HCT116 (cell line): ENCODE data around the gene MYL4. TPM values are rescaled to one million over a fixed set of nuclear protein-coding genes. Genes with fewer than 3 reads are reported as not detected.
"Not testable (repeated sequence)": the region's sequence is repeated elsewhere in the genome, so short reads cannot be mapped to it uniquely, and the experiment has no call there.

Source experiments
- ATAC-seq: fragments of 200-7000 bp; cut with Tn5 transposase; 2 replicates; pipeline ENCODE4 v1.9.1; 2020; ENCODE audit warnings: mild to moderate bottlenecking, moderate library complexity
- BruUV-seq: library from RNA; stranded (reverse); fragments of 400-500 nt; replicated peaks from 2 replicates; lab custom pipeline; 2021; lab: Mats Ljungman, UMichigan
- CTCF ChIA-PET: fragments of 300-600 bp; sonication (Branson Sonifier 250); formaldehyde crosslinking; loops from one replicate; lab custom pipeline; 2021; ENCODE audit warnings: antibody characterized with exemption; lab: Charles Lee
- POLR2A ChIA-PET: fragments of 300-600, 350-600 bp; sonication (Branson Sonifier 250); formaldehyde crosslinking; loops from one replicate; lab custom pipeline; 2021; ENCODE audit warnings: antibody characterized with exemption; lab: Charles Lee
- RAD21 ChIA-PET, 2 experiments: fragments of 300-600 bp; sonication (Branson Sonifier 250); formaldehyde crosslinking; loops; one replicate each; lab custom pipeline; 2023; ENCODE audit warnings: low total read pairs in 2 of 2; ENCODE audit not compliant: uncharacterized antibody in 2 of 2, unreplicated experiment in 2 of 2, low non-redundant PET in 1 of 2; lab: Charles Lee
- DNase-seq: peaks from one replicate; pipeline ENCODE4 v3.0.0-alpha.2; 2010; ENCODE audit warnings: low read depth, low spot score
- H2AFZ ChIP-seq: fragments of 200-600 bp; shearing (Covaris generic), sonication (generic); 2 replicates; pipeline ENCODE4 v1.6.1; 2017; ENCODE audit warnings: low read depth, mixed run types, mixed read lengths, antibody characterized with exemption, low read length; ENCODE audit not compliant: poor library complexity, severe bottlenecking
- H3K27ac ChIP-seq: 2 replicates; pipeline ENCODE4 v1.5.1; 2012; ENCODE audit warnings: low read depth, low read length
- H3K27me3 ChIP-seq: fragments of 200-600 bp; sonication (generic); 2 replicates; pipeline ENCODE4 v1.6.1; 2016; ENCODE audit warnings: mixed run types, low read length, mixed read lengths; ENCODE audit not compliant: insufficient read depth
- H3K36me3 ChIP-seq, 2 experiments: fragments of 200-500 bp in 1 of 2; fragments of 200-600 bp in 1 of 2; sonication (Bioruptor generic) in 1 of 2; sonication (generic) in 1 of 2; 2 replicates each; pipeline versions ENCODE4 v1.5.1 to v1.6.1; 2014 to 2016; ENCODE audit warnings: low read length in 2 of 2, inconsistent platforms in 1 of 2, mixed read lengths in 1 of 2, mixed run types in 1 of 2; ENCODE audit not compliant: insufficient read depth in 2 of 2, control insufficient read depth in 1 of 2
- H3K4me1 ChIP-seq, 2 experiments: fragments of 200-600 bp in 1 of 2; sonication (generic) in 1 of 2; 2 replicates each; pipeline versions ENCODE4 v1.5.1 to v1.6.1; 2012 to 2017; ENCODE audit warnings: low read length in 2 of 2, inconsistent platforms in 1 of 2, mild to moderate bottlenecking in 1 of 2, mixed read lengths in 1 of 2, mixed run types in 1 of 2, moderate library complexity in 1 of 2; ENCODE audit not compliant: insufficient read depth in 2 of 2, control insufficient read depth in 1 of 2
- H3K4me2 ChIP-seq: fragments of 200-600 bp; sonication (generic); 2 replicates; pipeline ENCODE4 v1.6.1; 2017; ENCODE audit warnings: mixed run types, low read length, mixed read lengths
- H3K4me3 ChIP-seq, 2 experiments: fragments of 200-600 bp in 1 of 2; sonication (generic) in 1 of 2; replicated peaks in 1 of 2; 2 replicates each; pipeline ENCODE4 v1.5.1; 2011 to 2016; ENCODE audit warnings: low read length in 2 of 2, control low read depth in 1 of 2, low read depth in 1 of 2, mild to moderate bottlenecking in 1 of 2, mixed read lengths in 1 of 2, mixed run types in 1 of 2
- H3K79me2 ChIP-seq: fragments of 200-600 bp; sonication (generic); 2 replicates; pipeline ENCODE4 v1.6.1; 2017; ENCODE audit warnings: mild to moderate bottlenecking, mixed run types, low read length, moderate library complexity, mixed read lengths; ENCODE audit not compliant: insufficient read depth
- H3K9ac ChIP-seq: fragments of 200-600 bp; sonication (generic); 2 replicates; pipeline ENCODE4 v1.6.1; 2016; ENCODE audit warnings: low read length, mixed read lengths
- H3K9me2 ChIP-seq: fragments of 200-600 bp; sonication (generic), shearing (Covaris generic); 2 replicates; pipeline ENCODE4 v1.6.1; 2017; ENCODE audit warnings: mixed run types, mild to moderate bottlenecking, moderate library complexity; ENCODE audit not compliant: insufficient read depth
- H3K9me3 ChIP-seq, 2 experiments: fragments of 200-500 bp in 1 of 2; fragments of 200-600 bp in 1 of 2; sonication (Bioruptor generic) in 1 of 2; sonication (generic) in 1 of 2; 2 replicates each; pipeline ENCODE4 v1.6.1; 2014 to 2017; ENCODE audit warnings: low read length in 2 of 2, mixed read lengths in 2 of 2, inconsistent platforms in 1 of 2, low read depth in 1 of 2, mild to moderate bottlenecking in 1 of 2, mixed run types in 1 of 2, moderate library complexity in 1 of 2; ENCODE audit not compliant: control insufficient read depth in 1 of 2, insufficient read depth in 1 of 2
- H4K20me1 ChIP-seq: fragments of 200-600 bp; sonication (generic), shearing (Covaris generic); 2 replicates; pipeline ENCODE4 v1.6.1; 2017; ENCODE audit warnings: mixed run types, mild to moderate bottlenecking, moderate library complexity; ENCODE audit not compliant: insufficient read depth
- CBX3 ChIP-seq: IDR thresholded peaks from 2 replicates; pipeline ENCODE4 v1.6.1; 2012; ENCODE audit warnings: low read depth
- EZH2 ChIP-seq: fragments of 200-600 bp; sonication (generic); IDR thresholded peaks from 2 replicates; pipeline ENCODE4 v1.6.1; 2017; ENCODE audit warnings: antibody characterized with exemption, mixed run types
- EZH2phosphoT487 ChIP-seq: fragments of 200-600 bp; IDR thresholded peaks from 2 replicates; pipeline ENCODE4 v1.6.1; 2018; ENCODE audit warnings: antibody characterized with exemption, borderline replicate concordance
- JUND ChIP-seq: IDR thresholded peaks from 2 replicates; pipeline ENCODE4 v1.6.1; 2012
- RAD21 ChIP-seq: IDR thresholded peaks from 2 replicates; pipeline ENCODE4 v1.6.1; 2012; ENCODE audit warnings: low read depth, mild to moderate bottlenecking
- intact Hi-C: fragments of 100-400 bp; cut with micrococcal nuclease; formaldehyde crosslinking; loops from 2 replicates; pipeline ENCODE4 v1.10.0; 2022
- total RNA-seq: library from RNA; stranded (reverse); gene quantifications from one replicate; pipeline ENCODE4 v1.2.1, GENCODE V29; 2021; ENCODE audit not compliant: unreplicated experiment
- TF ChIP-seq, protein P1 (sequence below): IDR thresholded peaks from 2 replicates; pipeline ENCODE4 v1.6.1; 2012; ENCODE audit warnings: low read depth
- TF ChIP-seq, protein P2 (sequence below): IDR thresholded peaks from 2 replicates; pipeline ENCODE4 v1.6.1; 2012

MYL4 gene
- total RNA-seq, 1 experiment from 2014 or later = 0.32 TPM

DNA sequence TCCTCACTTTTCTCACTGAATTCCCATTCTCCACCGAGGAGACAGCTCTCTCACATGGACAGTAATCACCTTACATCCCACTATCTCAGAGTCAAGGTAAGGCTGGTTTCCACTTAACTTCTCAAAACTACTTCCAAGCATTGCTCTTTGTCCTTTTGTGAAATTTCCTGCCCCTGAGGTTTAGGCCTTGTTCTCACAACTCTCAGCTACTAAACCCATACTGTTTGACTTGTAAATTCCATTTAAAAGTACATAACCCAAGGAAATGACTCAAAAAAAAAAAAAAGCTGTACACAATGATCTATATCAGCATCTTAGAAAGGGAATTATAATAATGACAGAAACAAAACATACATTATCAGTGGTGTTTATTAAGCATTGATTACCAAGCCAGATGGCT, 28.8 kb upstream of the MYL4 start:
- TF ChIP-seq EZH2phosphoT487 (no peak), RAD21 (no peak), CBX3 (no peak), EZH2 (no peak), JUND (no peak)
- TF ChIP-seq, protein P1, sequence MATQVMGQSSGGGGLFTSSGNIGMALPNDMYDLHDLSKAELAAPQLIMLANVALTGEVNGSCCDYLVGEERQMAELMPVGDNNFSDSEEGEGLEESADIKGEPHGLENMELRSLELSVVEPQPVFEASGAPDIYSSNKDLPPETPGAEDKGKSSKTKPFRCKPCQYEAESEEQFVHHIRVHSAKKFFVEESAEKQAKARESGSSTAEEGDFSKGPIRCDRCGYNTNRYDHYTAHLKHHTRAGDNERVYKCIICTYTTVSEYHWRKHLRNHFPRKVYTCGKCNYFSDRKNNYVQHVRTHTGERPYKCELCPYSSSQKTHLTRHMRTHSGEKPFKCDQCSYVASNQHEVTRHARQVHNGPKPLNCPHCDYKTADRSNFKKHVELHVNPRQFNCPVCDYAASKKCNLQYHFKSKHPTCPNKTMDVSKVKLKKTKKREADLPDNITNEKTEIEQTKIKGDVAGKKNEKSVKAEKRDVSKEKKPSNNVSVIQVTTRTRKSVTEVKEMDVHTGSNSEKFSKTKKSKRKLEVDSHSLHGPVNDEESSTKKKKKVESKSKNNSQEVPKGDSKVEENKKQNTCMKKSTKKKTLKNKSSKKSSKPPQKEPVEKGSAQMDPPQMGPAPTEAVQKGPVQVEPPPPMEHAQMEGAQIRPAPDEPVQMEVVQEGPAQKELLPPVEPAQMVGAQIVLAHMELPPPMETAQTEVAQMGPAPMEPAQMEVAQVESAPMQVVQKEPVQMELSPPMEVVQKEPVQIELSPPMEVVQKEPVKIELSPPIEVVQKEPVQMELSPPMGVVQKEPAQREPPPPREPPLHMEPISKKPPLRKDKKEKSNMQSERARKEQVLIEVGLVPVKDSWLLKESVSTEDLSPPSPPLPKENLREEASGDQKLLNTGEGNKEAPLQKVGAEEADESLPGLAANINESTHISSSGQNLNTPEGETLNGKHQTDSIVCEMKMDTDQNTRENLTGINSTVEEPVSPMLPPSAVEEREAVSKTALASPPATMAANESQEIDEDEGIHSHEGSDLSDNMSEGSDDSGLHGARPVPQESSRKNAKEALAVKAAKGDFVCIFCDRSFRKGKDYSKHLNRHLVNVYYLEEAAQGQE = no peak
- TF ChIP-seq, protein P2, sequence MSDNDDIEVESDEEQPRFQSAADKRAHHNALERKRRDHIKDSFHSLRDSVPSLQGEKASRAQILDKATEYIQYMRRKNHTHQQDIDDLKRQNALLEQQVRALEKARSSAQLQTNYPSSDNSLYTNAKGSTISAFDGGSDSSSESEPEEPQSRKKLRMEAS = no peak
- DNase-seq (no peak), ATAC-seq (no peak)
- Histone ChIP-seq H3K27ac (no peak overlapping the region), H3K79me2 (peaks cover 100% of the 10 kb centered on the region), H3K9me3 (no peaks in the 10 kb centered on the region), H3K4me3 (no peak overlapping the region), H3K4me1 (no peaks in the 10 kb centered on the region), H3K36me3 (peaks cover 4 to 23% of the 10 kb centered on the region in 2 experiments; a peak in 3 of 4 replicates), H3K9me2 (no peaks in the 10 kb centered on the region), H3K4me2 (no peak overlapping the region), H3K9ac (no peak overlapping the region), H2AFZ (no peak overlapping the region), H3K27me3 (no peaks in the 10 kb centered on the region), H4K20me1 (peaks cover 20% of the 10 kb centered on the region; the same call in 1 of the 2 replicates)
- ChIA-PET POLR2A (interaction anchor here (1.0 kb wide), 1 partner anchor 9 kb away, joined by 3 read pairs; the partner anchor contains the start of gene CDC27), CTCF (no interaction called here), RAD21 (no interaction called here)
- BruUV-seq = no TSS peak
- intact Hi-C loops = no loop called here

DNA sequence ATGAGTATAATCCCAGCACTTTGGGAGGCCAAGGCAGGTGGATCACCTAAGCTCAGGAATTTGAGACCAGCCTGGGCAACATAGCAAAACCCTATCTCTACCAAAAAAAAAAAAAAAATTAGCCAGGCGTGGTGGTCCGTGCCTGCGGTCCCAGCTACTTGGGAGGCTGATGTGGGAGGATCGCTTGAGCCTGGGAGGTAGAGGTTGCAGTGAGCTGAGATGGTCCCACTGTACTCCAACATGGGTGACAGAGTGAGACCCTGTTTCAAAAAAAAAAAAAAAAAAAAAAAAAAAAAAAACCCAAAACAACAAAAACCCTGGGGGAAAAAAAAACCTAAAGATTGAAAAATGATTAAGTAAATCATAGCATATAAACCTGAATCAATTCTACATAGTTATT, 28.2 kb upstream of the MYL4 start:
- CTCF ChIA-PET, RAD21 ChIA-PET, POLR2A ChIA-PET, H3K9me3 ChIP-seq, H3K4me2 ChIP-seq, H3K27me3 ChIP-seq, H3K9ac ChIP-seq, ATAC-seq, intact Hi-C loops, BruUV-seq, H3K4me3 ChIP-seq, H2AFZ ChIP-seq, H3K9me2 ChIP-seq, H3K27ac ChIP-seq, H3K4me1 ChIP-seq, DNase-seq: not testable (repeated sequence)
- H4K20me1 ChIP-seq = peaks cover 23% of the 10 kb centered on the region; the same call in 1 of the 2 replicates
- peaks cover 100% of the 10 kb centered on the region for H3K79me2 ChIP-seq
- H3K36me3 ChIP-seq = peaks cover 4 to 23% of the 10 kb centered on the region in 2 experiments; a peak in 3 of 4 replicates
